ENCODE data around the gene CDH5. TPM values are rescaled to one million over a fixed set of nuclear protein-coding genes. Genes with fewer than 3 reads are reported as not detected.

CDH5 gene
- total RNA-seq, 1 experiment from 2014 or later = not detected

DNA sequence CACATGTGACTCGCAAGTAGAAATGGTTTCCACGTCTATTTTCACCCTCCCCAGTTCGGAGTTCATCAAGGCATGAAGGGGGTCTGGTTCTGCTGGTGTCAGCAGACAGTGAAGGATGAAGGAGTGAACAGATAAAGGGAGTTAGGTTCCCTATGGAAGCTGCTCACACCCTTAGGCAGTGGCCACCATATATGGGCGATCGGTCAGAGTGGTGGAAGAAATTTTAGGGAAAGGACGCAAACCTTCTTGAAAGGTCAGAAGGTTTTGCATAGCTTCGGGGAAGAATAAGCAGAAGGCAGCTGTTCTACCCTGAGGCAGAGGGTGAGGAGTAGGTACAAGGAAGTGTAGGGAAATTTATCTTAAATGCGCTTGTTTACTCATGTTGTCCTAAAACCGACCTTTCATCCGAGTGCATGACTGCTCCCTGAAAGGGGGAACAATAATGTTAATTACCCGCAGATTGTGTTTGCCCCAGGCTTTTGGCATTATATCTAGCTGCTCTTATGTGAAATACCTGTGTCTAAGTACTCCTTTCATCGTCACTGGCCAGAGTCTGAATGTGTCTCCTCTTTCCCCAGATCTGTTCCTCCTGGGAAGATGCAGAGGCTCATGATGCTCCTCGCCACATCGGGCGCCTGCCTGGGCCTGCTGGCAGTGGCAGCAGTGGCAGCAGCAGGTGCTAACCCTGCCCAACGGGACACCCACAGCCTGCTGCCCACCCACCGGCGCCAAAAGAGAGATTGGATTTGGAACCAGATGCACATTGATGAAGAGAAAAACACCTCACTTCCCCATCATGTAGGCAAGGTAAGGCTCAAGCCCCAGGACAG is 12.5 kb downstream of the CDH5 start:
- H3K27ac Mint-ChIP-seq (ENCODE audit: low read depth, unreplicated experiment) = no peak overlapping the region
- no peaks in the 10 kb centered on the region for H3K27me3 Mint-ChIP-seq (ENCODE audit: insufficient read depth, unreplicated experiment)

DNA sequence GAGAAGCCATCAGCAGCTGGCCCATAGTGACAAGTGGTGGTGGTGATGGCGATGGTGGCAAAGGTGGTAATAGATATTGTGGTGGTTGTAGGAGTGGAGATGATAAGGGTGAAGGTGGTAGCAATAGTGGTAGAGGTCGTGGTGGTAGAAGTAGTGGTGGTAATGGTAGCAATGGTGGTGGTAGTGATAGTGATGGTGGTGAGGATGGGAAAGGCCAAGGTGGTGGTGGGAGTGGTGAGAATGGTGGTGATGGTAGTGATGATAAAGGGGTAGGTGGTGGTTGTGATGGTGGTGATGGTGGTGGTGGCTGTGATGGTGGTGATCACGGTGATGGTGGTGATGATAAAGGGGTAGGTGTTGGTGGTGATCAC is 13.1 kb downstream of the CDH5 start:
- ChIA-PET CTCF (interaction anchor here (2.5 kb wide), 1 partner anchor 22 kb away, joined by 7 read pairs; no protein-coding TSS in a partner anchor), POLR2A (no interaction called here)
- intact Hi-C loops (cut with micrococcal nuclease) = no loop called here
- TF ChIP-seq, protein P1, sequence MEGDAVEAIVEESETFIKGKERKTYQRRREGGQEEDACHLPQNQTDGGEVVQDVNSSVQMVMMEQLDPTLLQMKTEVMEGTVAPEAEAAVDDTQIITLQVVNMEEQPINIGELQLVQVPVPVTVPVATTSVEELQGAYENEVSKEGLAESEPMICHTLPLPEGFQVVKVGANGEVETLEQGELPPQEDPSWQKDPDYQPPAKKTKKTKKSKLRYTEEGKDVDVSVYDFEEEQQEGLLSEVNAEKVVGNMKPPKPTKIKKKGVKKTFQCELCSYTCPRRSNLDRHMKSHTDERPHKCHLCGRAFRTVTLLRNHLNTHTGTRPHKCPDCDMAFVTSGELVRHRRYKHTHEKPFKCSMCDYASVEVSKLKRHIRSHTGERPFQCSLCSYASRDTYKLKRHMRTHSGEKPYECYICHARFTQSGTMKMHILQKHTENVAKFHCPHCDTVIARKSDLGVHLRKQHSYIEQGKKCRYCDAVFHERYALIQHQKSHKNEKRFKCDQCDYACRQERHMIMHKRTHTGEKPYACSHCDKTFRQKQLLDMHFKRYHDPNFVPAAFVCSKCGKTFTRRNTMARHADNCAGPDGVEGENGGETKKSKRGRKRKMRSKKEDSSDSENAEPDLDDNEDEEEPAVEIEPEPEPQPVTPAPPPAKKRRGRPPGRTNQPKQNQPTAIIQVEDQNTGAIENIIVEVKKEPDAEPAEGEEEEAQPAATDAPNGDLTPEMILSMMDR (IDR thresholded peaks at IDR 0.05; ENCODE audit: unreplicated experiment) = no peak
- Mint-ChIP-seq H3K9me3 (ENCODE audit: unreplicated experiment) (peaks cover 16% of the 10 kb centered on the region), H3K36me3 (ENCODE audit: insufficient read depth, unreplicated experiment) (peaks cover 6% of the 10 kb centered on the region), H3K4me3 (ENCODE audit: unreplicated experiment) (no peak overlapping the region), H3K4me1 (ENCODE audit: insufficient read depth, unreplicated experiment) (peaks cover 19% of the 10 kb centered on the region), H3K27me3 (ENCODE audit: insufficient read depth, unreplicated experiment) (no peaks in the 10 kb centered on the region), H3K27ac (ENCODE audit: low read depth, unreplicated experiment) (no peak overlapping the region)
- BruUV-seq (replicated peaks) = no TSS peak
- DNase-seq (ENCODE audit: unreplicated experiment) = no peak

More for the DNA sequence above, 12.5 kb downstream of the CDH5 start:
- intact Hi-C loops (cut with micrococcal nuclease) = no loop called here
- POLR2A ChIA-PET = no interaction called here
- Mint-ChIP-seq H3K4me3 (ENCODE audit: unreplicated experiment) (no peak overlapping the region), H3K4me1 (ENCODE audit: insufficient read depth, unreplicated experiment) (peaks cover 19% of the 10 kb centered on the region), H3K9me3 (ENCODE audit: unreplicated experiment) (peaks cover 16% of the 10 kb centered on the region), H3K36me3 (ENCODE audit: insufficient read depth, unreplicated experiment) (peaks cover 6% of the 10 kb centered on the region)
- TF ChIP-seq, protein P1 (IDR thresholded peaks at IDR 0.05; ENCODE audit: unreplicated experiment) = no peak
- DNase-seq (ENCODE audit: unreplicated experiment) = no peak
- CTCF ChIA-PET = interaction anchor here (2.5 kb wide), 1 partner anchor 21 kb away, joined by 7 read pairs; no protein-coding TSS in a partner anchor
- BruUV-seq (replicated peaks) = no TSS peak

DNA sequence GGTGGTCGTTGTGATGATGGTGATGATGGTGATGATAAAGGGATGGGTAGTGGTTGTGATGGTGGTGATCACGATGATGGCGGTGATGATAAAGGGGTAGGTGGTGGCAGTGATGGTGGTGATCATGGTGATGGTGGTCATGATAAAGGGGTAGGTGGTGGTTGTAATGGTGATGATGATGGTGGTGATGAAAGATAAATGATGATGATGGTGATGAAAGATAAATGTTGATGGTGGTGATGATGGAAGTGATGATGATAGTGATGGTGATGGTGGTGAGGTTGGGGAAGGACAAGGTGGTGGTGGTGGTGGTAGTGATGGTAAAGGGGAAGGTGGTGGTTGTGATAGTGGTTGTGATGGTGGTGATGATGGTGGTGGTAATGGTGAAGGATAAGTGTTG is 13.9 kb downstream of the CDH5 start:
- Mint-ChIP-seq H3K9me3 (ENCODE audit: unreplicated experiment) (peaks cover 16% of the 10 kb centered on the region), H3K27ac (ENCODE audit: low read depth, unreplicated experiment) (no peak overlapping the region), H3K27me3 (ENCODE audit: insufficient read depth, unreplicated experiment) (no peaks in the 10 kb centered on the region), H3K36me3 (ENCODE audit: insufficient read depth, unreplicated experiment) (peaks cover 6% of the 10 kb centered on the region), H3K4me1 (ENCODE audit: insufficient read depth, unreplicated experiment) (peaks cover 19% of the 10 kb centered on the region), H3K4me3 (ENCODE audit: unreplicated experiment) (no peak overlapping the region)
- no TSS peak for BruUV-seq (replicated peaks)
- intact Hi-C loops (cut with micrococcal nuclease) = no loop called here
- DNase-seq (ENCODE audit: unreplicated experiment) = no peak
- POLR2A ChIA-PET = no interaction called here
- CTCF ChIA-PET = no interaction called here
- TF ChIP-seq, protein P1 (IDR thresholded peaks at IDR 0.05; ENCODE audit: unreplicated experiment) = no peak

DNA sequence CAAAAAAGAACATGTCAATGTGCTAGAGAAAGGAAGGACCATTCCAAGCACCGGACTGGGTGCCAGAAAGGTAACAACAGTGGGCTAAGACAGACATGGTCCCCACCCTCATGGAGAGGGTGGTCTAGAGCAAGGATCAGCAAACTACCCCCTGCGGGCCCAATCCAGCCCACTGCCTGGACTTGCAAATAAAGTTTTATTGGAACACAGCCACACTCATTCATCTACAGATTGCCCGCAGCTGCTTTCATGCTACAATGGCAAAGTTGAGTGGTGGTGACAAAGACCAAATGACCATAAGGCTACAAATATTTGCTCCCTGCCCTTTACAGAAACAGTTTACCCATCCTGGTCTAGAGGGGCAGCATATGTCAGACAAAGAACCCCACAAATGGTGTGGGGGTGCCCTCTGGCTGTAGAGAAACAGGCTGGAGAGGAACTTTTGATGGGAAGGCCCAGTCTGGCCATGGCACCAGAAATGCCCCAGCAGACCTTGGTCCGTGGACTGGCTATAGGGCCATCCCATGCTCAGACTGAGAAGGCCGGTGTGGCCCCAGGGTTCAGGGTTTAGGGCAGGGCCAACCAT is 15.2 kb downstream of the CDH5 start:
- DNase-seq (ENCODE audit: unreplicated experiment) = no peak
- H3K4me3 Mint-ChIP-seq (ENCODE audit: unreplicated experiment) = no peak overlapping the region
- TF ChIP-seq, protein P1 (IDR thresholded peaks at IDR 0.05; ENCODE audit: unreplicated experiment) = no peak

More for the DNA sequence above, 15.2 kb downstream of the CDH5 start:
- intact Hi-C loops (cut with micrococcal nuclease) = no loop called here
- CTCF ChIA-PET = interaction anchor here (0.7 to 1.0 kb wide), 3 partner anchors 14 to 246 kb away, joined by 3 to 5 read pairs (median 4); no protein-coding TSS in a partner anchor
- Mint-ChIP-seq H3K27me3 (ENCODE audit: insufficient read depth, unreplicated experiment) (no peaks in the 10 kb centered on the region), H3K9me3 (ENCODE audit: unreplicated experiment) (peaks cover 16% of the 10 kb centered on the region), H3K27ac (ENCODE audit: low read depth, unreplicated experiment) (no peak overlapping the region), H3K36me3 (ENCODE audit: insufficient read depth, unreplicated experiment) (peaks cover 2% of the 10 kb centered on the region), H3K4me1 (ENCODE audit: insufficient read depth, unreplicated experiment) (peaks cover 19% of the 10 kb centered on the region)
- BruUV-seq (replicated peaks) = no TSS peak
- POLR2A ChIA-PET = interaction anchor here (0.6 to 1.0 kb wide), 2 partner anchors 13 to 23 kb away, joined by 3 read pairs; no protein-coding TSS in a partner anchor
